IMR-90 (cell line): Measurements from ENCODE around the gene UBE2S.
"Not testable (repeated sequence)": the region's sequence is repeated elsewhere in the genome, so short reads cannot be mapped to it uniquely, and the experiment has no call there.

ENCODE experiments used
- CEBPB ChIP-seq: IDR thresholded peaks from 2 replicates; pipeline ENCODE4 v1.6.1; 2012; ENCODE audit warnings: low read depth, low read length, improper control_type of control experiment
- CTCF ChIP-seq: conservative IDR thresholded peaks from 2 replicates; pipeline ENCODE4 v1.5.1; 2012; ENCODE audit warnings: mild to moderate bottlenecking, low read depth, low read length, improper control_type of control experiment
- MXI1 ChIP-seq: IDR thresholded peaks from 2 replicates; pipeline ENCODE4 v1.6.1; 2012; ENCODE audit warnings: low read depth, mild to moderate bottlenecking, low read length, moderate library complexity, borderline replicate concordance
- POLR2A ChIP-seq: IDR thresholded peaks from 2 replicates; pipeline ENCODE4 v1.6.1; 2012; ENCODE audit warnings: mild to moderate bottlenecking, low read depth, low read length
- RFX5 ChIP-seq: IDR thresholded peaks from 2 replicates; pipeline ENCODE4 v1.8.0; 2012; ENCODE audit warnings: low read depth, mild to moderate bottlenecking, low read length, moderate library complexity
- TF ChIP-seq, protein P1 (sequence below): fragments of 150-350 bp; IDR thresholded peaks from 2 replicates; pipeline ENCODE4 v1.6.1; 2017; ENCODE audit warnings: mild to moderate bottlenecking, antibody characterized with exemption, low read length, low read depth

DNA sequence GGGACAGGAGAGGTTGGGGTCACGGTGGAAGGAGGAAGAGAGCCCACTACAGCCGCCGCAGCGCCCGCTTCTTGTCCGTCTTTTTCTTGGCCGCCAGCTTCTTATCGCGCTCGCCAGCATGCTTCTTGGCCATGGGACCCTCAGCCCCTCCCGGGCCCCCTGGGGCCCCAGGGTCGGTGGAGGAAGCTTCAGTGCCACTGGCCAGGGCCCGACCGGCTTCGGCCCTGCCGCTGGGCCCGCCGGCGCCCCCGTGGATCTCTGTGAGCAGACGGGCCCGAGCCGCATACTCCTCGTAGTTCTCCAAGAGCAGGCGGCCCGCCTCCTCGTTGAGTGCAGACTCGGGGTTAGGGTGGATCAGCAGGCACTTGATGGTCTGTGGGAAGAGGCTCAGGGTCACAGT is 6.2 kb downstream of the UBE2S start:
- TF ChIP-seq, protein P1, sequence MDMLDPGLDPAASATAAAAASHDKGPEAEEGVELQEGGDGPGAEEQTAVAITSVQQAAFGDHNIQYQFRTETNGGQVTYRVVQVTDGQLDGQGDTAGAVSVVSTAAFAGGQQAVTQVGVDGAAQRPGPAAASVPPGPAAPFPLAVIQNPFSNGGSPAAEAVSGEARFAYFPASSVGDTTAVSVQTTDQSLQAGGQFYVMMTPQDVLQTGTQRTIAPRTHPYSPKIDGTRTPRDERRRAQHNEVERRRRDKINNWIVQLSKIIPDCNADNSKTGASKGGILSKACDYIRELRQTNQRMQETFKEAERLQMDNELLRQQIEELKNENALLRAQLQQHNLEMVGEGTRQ: not testable (repeated sequence)
- TF ChIP-seq MXI1, CEBPB, RFX5, POLR2A, CTCF: not testable (repeated sequence)
